ENCODE results near the gene ADAD2.

Gene ADAD2

DNA sequence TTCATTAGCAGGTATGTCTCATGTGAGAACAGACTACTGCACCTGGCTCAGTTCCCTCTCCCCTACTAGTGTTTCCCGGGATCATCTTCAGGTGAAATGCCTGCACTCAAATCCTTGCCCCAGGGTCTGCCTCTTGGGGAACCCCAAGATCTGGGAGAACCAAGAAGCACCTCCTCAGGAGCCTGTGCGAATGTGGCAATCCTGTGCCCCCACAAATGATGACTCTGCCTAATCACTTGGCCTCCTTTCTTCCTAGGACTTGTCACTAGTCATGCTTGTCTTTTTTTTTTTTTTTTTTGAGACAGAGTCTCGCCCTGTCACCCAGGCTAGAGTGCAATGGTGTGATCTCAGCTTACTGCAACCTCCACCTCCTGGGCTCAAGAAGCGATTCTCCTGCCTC is 21.7 kb downstream of the ADAD2 start:
- H3K4me1 ChIP-seq (ENCODE audit: control insufficient read depth, insufficient read depth, low read length), result no peaks in the 10 kb centered on the region
- CTCF ChIA-PET, result no interaction called here
- no peaks in the 10 kb centered on the region for H3K9me3 ChIP-seq (ENCODE audit: control insufficient read depth, insufficient read depth, low read depth, low read length)
- H3K27ac ChIP-seq (ENCODE audit: extremely low read depth, low read depth, low read length), result no peak overlapping the region
- no peak overlapping the region for H3K4me3 ChIP-seq (ENCODE audit: low read depth, low read length)
- H3K36me3 ChIP-seq (ENCODE audit: control insufficient read depth in 2 of 2, insufficient read depth in 1 of 2, low read length in 2 of 2), result no peaks in the 10 kb centered on the region
- no peak for TF ChIP-seq ZNF132 (tag by site-specific recombination; IDR thresholded peaks at IDR 0.05; ENCODE audit: borderline replicate concordance)
- no peak for TF ChIP-seq RBAK (tag by site-specific recombination; IDR thresholded peaks at IDR 0.05)
- TF ChIP-seq ZNF473 (tag by site-specific recombination; IDR thresholded peaks at IDR 0.05), result no peak
- no peak for TF ChIP-seq ZNF114 (tag by site-specific recombination; IDR thresholded peaks at IDR 0.05)
- no peak for TF ChIP-seq ZNF391 (tag by site-specific recombination; IDR thresholded peaks at IDR 0.05; ENCODE audit: borderline replicate concordance, low read depth)
- TF ChIP-seq ZNF112 (tag by site-specific recombination; IDR thresholded peaks at IDR 0.05), result no peak
- TF ChIP-seq KLF7 (tag by site-specific recombination; IDR thresholded peaks at IDR 0.05; ENCODE audit: borderline replicate concordance), result no peak
- TF ChIP-seq, protein P1, sequence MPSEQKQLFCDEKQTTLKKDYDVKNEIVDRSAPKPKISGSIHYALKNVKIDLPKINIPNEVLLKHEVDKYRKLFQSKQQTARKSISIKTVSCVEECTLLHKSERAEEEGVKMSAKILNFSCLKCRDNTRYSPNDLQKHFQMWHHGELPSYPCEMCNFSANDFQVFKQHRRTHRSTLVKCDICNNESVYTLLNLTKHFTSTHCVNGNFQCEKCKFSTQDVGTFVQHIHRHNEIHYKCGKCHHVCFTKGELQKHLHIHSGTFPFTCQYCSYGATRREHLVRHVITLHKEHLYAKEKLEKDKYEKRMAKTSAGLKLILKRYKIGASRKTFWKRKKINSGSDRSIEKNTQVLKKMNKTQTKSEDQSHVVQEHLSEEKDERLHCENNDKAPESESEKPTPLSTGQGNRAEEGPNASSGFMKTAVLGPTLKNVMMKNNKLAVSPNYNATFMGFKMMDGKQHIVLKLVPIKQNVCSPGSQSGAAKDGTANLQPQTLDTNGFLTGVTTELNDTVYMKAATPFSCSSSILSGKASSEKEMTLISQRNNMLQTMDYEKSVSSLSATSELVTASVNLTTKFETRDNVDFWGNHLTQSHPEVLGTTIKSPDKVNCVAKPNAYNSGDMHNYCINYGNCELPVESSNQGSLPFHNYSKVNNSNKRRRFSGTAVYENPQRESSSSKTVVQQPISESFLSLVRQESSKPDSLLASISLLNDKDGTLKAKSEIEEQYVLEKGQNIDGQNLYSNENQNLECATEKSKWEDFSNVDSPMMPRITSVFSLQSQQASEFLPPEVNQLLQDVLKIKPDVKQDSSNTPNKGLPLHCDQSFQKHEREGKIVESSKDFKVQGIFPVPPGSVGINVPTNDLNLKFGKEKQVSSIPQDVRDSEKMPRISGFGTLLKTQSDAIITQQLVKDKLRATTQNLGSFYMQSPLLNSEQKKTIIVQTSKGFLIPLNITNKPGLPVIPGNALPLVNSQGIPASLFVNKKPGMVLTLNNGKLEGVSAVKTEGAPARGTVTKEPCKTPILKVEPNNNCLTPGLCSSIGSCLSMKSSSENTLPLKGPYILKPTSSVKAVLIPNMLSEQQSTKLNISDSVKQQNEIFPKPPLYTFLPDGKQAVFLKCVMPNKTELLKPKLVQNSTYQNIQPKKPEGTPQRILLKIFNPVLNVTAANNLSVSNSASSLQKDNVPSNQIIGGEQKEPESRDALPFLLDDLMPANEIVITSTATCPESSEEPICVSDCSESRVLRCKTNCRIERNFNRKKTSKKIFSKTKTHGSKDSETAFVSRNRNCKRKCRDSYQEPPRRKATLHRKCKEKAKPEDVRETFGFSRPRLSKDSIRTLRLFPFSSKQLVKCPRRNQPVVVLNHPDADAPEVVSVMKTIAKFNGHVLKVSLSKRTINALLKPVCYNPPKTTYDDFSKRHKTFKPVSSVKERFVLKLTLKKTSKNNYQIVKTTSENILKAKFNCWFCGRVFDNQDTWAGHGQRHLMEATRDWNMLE (tag by site-specific recombination; conservative IDR thresholded peaks at IDR 0.05; ENCODE audit: low read depth), result no peak
- TF ChIP-seq KLF10 (tag by site-specific recombination; IDR thresholded peaks at IDR 0.05), result no peak
- no peak for TF ChIP-seq ZNF155 (tag by site-specific recombination; IDR thresholded peaks at IDR 0.05)
- no peak for TF ChIP-seq HOXD13 (CRISPR knock-in tag; IDR thresholded peaks at IDR 0.05; ENCODE audit: borderline replicate concordance)
- TF ChIP-seq ZBTB44 (tag by site-specific recombination; IDR thresholded peaks at IDR 0.05), result no peak
- TF ChIP-seq YY2 (tag by site-specific recombination; IDR thresholded peaks at IDR 0.05), result no peak
- POLR2A ChIA-PET, result no interaction called here

DNA sequence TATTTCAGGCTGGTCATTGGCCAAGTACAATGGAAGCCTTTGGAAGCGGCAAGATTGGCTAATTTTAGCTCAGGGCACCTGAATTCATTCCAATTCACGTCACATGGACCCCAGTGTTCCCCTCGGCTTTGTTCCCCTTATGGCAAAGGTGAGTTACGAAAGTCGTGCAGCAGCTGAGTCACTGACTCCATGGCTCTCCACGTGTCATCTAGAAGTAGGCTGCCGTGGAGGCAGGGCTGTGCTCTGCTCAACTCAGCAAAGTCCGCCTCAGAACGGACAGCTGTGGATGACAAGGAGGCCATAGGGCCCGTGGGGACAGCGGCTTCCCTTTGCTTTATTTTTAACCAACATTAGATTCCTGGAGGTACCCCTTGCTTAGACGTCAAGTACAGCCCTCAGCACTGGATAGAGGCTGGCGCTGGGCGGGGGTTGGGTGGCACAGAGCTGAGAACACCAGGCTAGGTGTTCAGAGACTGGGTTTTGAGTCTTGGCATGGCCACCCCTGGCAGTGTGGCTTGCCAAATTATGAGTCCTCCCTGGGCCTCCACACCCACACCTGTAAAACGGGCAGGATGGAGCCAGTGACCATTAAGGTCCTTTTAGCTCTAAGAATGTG is 23.6 kb downstream of the ADAD2 start:
- no peaks in the 10 kb centered on the region for H3K36me3 ChIP-seq (ENCODE audit: control insufficient read depth in 2 of 2, insufficient read depth in 1 of 2, low read length in 2 of 2)
- ChIA-PET CTCF (interaction anchor here (0.7 to 1.1 kb wide), 2 partner anchors 28 to 77 kb away, joined by 3 read pairs; partner anchors contain the start of gene TAF1C), POLR2A (no interaction called here)
- H3K9me3 ChIP-seq (ENCODE audit: control insufficient read depth, insufficient read depth, low read depth, low read length), result no peaks in the 10 kb centered on the region
- no peak overlapping the region for H3K4me3 ChIP-seq (ENCODE audit: low read depth, low read length)
- no peak overlapping the region for H3K27ac ChIP-seq (ENCODE audit: extremely low read depth, low read depth, low read length)
- H3K4me1 ChIP-seq (ENCODE audit: control insufficient read depth, insufficient read depth, low read length), result no peaks in the 10 kb centered on the region
- TF ChIP-seq ZNF223 (tag by site-specific recombination; IDR thresholded peaks at IDR 0.05), result no peak
- no peak for TF ChIP-seq ZNF146 (tag by site-specific recombination; IDR thresholded peaks at IDR 0.05)
- no peak for TF ChIP-seq ZNF701 (tag by site-specific recombination; IDR thresholded peaks at IDR 0.05)
- TF ChIP-seq GLI2 (tag by site-specific recombination; IDR thresholded peaks at IDR 0.05; ENCODE audit: borderline replicate concordance, low read depth), result no peak

All from HEK293 (cell line).